ENCODE results near the gene RUFY3.

DNA sequence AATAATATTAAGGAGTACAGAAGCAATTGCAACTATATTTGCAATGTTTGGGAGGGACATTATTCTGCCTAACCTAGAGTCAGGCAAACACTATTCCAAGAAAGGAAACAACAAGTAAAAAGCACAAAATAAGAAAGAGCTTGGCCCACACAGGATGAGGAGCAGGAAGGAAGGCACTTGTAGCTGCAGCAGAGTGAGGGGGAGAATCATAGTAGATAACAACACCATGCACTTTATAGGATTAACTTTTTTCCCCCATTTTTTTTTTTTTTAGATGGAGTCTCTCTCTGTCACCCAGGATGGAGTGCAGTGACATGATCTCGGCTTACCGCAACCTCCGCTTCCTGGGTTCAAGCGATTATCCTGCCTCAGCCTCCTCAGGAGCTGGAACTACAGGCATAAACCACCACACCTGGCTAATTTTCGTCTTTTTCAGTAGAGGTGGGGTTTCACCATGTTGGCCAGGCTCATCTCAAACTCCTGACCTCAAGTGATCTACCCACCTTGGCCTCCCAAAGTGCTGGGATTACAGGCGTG lies 45.1 kb upstream of the RUFY3 start:
- TF ChIP-seq, protein P1, sequence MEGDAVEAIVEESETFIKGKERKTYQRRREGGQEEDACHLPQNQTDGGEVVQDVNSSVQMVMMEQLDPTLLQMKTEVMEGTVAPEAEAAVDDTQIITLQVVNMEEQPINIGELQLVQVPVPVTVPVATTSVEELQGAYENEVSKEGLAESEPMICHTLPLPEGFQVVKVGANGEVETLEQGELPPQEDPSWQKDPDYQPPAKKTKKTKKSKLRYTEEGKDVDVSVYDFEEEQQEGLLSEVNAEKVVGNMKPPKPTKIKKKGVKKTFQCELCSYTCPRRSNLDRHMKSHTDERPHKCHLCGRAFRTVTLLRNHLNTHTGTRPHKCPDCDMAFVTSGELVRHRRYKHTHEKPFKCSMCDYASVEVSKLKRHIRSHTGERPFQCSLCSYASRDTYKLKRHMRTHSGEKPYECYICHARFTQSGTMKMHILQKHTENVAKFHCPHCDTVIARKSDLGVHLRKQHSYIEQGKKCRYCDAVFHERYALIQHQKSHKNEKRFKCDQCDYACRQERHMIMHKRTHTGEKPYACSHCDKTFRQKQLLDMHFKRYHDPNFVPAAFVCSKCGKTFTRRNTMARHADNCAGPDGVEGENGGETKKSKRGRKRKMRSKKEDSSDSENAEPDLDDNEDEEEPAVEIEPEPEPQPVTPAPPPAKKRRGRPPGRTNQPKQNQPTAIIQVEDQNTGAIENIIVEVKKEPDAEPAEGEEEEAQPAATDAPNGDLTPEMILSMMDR (CRISPR knock-in tag; IDR thresholded peaks at IDR 0.05): no peak
- TF ChIP-seq GTF2F1 (IDR thresholded peaks at IDR 0.05; ENCODE audit: low read length): no peak
- TF ChIP-seq, protein P2, sequence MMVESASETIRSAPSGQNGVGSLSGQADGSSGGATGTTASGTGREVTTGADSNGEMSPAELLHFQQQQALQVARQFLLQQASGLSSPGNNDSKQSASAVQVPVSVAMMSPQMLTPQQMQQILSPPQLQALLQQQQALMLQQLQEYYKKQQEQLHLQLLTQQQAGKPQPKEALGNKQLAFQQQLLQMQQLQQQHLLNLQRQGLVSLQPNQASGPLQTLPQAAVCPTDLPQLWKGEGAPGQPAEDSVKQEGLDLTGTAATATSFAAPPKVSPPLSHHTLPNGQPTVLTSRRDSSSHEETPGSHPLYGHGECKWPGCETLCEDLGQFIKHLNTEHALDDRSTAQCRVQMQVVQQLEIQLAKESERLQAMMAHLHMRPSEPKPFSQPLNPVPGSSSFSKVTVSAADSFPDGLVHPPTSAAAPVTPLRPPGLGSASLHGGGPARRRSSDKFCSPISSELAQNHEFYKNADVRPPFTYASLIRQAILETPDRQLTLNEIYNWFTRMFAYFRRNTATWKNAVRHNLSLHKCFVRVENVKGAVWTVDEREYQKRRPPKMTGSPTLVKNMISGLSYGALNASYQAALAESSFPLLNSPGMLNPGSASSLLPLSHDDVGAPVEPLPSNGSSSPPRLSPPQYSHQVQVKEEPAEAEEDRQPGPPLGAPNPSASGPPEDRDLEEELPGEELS (CRISPR knock-in tag; IDR thresholded peaks at IDR 0.05): no peak
